Measurements from ENCODE around the gene CCDC137. TPM values are rescaled to one million over a fixed set of nuclear protein-coding genes. Genes with fewer than 3 reads are reported as not detected.

CCDC137 gene
- total and polyA plus RNA-seq, 2 experiments from 2014 or later: 11.7 to 22.8 TPM

DNA sequence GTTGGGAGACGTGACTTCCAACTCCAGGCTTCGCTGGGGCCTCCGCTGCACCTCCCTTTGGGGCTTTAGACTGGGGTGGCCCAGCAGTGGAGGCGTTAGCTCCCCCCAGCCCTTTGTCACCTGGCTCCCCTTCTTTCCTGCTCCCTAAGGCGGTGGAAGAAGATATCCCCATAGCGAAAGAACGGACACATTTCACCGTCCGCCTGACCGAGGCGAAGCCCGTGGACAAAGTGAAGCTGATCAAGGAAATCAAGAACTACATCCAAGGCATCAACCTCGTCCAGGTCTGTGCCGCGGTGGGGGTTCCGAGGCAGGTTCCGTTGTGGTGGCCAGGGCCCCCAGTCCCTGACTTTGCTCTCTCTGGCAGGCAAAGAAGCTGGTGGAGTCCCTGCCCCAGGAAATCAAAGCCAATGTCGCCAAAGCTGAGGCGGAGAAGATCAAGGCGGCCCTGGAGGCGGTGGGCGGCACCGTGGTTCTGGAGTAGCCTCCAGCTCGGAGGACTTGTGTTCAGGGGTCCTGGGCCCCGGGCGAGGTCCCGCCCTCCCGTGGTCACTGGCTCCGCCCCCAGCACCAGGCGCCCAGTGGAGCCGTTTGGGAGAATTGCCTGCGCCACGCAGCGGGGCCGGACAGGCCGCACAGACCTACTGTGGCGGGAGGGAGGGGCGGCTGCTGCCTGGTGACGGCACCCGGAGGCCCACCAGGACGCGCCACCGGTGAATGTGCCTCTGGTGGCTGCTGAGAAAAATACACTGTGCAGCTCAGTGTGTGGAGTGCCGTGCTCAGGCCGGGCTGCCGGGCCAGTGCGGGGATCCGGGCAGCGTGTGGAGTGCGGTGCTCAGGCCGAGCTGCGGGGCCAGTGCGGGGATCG is 40.5 kb downstream of the CCDC137 start:
- H3K27me3 ChIP-seq (replicated peaks; ENCODE audit: insufficient read depth): no peaks in the 10 kb centered on the region
- H3F3A ChIP-seq (ENCODE audit: insufficient read depth): peaks cover 7% of the 10 kb centered on the region; the same call in 1 of the 2 replicates
- H2AFZ ChIP-seq: no peak overlapping the region
- no peaks in the 10 kb centered on the region for H4K20me1 ChIP-seq (ENCODE audit: insufficient read depth)
- H3K9ac ChIP-seq: no peak overlapping the region
- H3K27ac ChIP-seq: no peak overlapping the region
- H3K4me1 ChIP-seq (ENCODE audit: insufficient read depth): peaks cover 20% of the 10 kb centered on the region
- no peak overlapping the region for H3K4me2 ChIP-seq (ENCODE audit: unreplicated experiment)
- H3K79me2 ChIP-seq (ENCODE audit: insufficient read depth): peaks cover 29% of the 10 kb centered on the region
- TF ChIP-seq EZH2 (IDR thresholded peaks at IDR 0.05; ENCODE audit: insufficient read depth, poor library complexity, severe bottlenecking) (no peak), EZH2phosphoT487 (IDR thresholded peaks at IDR 0.05; ENCODE audit: insufficient read depth, low read depth) (no peak)
- no peak overlapping the region for H3K4me3 ChIP-seq
- H3K9me2 ChIP-seq (ENCODE audit: insufficient read depth): no peaks in the 10 kb centered on the region
- 86 to 88% methylated on average over 44 to 52 of the region's 54 CpGs for WGBS, 2 experiments (ENCODE audit: low coverage in 1 of 2, low lambda C conversion rate in 2 of 2, missing lambda C conversion rate in 2 of 2)
- no peaks in the 10 kb centered on the region for H3K9me3 ChIP-seq (ENCODE audit: low read depth)
- DNase-seq: no peak
- H3K36me3 ChIP-seq (ENCODE audit: low read depth): no peaks in the 10 kb centered on the region; the same call in 1 of the 2 replicates
- in situ Hi-C loops (cut with MboI): no loop called here

- Histone ChIP-seq H3K27ac (no peak overlapping the region), H3K4me2 (ENCODE audit: unreplicated experiment) (no peak overlapping the region), H3K9me2 (ENCODE audit: insufficient read depth) (no peaks in the 10 kb centered on the region), H3K4me1 (ENCODE audit: insufficient read depth) (peaks cover 20% of the 10 kb centered on the region), H3K9ac (no peak overlapping the region), H3K4me3 (no peak overlapping the region), H3K27me3 (replicated peaks; ENCODE audit: insufficient read depth) (no peaks in the 10 kb centered on the region), H3F3A (ENCODE audit: insufficient read depth) (no peaks in the 10 kb centered on the region), H2AFZ (no peak overlapping the region), H3K36me3 (ENCODE audit: low read depth) (no peaks in the 10 kb centered on the region; the same call in 1 of the 2 replicates), H3K79me2 (ENCODE audit: insufficient read depth) (peaks cover 25% of the 10 kb centered on the region), H4K20me1 (ENCODE audit: insufficient read depth) (no peaks in the 10 kb centered on the region), H3K9me3 (ENCODE audit: low read depth) (no peaks in the 10 kb centered on the region)
- WGBS, 2 experiments (ENCODE audit: low coverage in 1 of 2, low lambda C conversion rate in 2 of 2, missing lambda C conversion rate in 2 of 2): 74 to 83% methylated on average over 21 to 25 of the region's 25 CpGs
- no peak for TF ChIP-seq EZH2 (IDR thresholded peaks at IDR 0.05; ENCODE audit: insufficient read depth, poor library complexity, severe bottlenecking)
- no peak for TF ChIP-seq EZH2phosphoT487 (IDR thresholded peaks at IDR 0.05; ENCODE audit: insufficient read depth, low read depth)
- in situ Hi-C loops (cut with MboI): no loop called here
- DNase-seq: no peak
These were observed 41.4 kb downstream of the CCDC137 start for GRCh38 chr17:81707725-81708646.

DNA sequence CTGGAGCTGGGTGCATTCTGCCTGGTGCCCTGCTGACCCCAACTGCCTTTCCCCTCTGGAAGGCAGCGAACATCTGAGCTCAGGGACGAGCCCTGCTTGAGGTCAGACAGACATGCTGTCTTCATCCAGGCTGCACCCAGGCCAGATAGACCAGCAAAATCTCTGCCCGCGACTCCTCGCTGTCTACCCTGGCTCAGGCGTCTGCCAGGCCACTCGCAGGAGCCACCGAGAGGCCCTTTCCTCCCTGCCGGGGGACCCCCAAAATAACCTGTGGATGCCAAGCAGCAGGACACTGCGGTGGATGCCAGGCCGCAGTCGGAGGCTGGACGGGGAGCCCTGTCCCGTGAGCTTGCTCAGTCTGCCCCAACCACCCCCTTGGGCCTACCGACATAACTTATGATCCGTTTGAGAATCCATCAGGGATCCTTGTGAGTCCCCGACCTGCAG is 42.2 kb downstream of the CCDC137 start:
- Histone ChIP-seq H3K79me2 (ENCODE audit: insufficient read depth) (peaks cover 20% of the 10 kb centered on the region), H2AFZ (no peak overlapping the region), H3K4me2 (ENCODE audit: unreplicated experiment) (no peak overlapping the region), H3F3A (ENCODE audit: insufficient read depth) (no peaks in the 10 kb centered on the region), H3K4me1 (ENCODE audit: insufficient read depth) (peaks cover 22% of the 10 kb centered on the region), H3K27ac (no peak overlapping the region), H3K9me2 (ENCODE audit: insufficient read depth) (no peaks in the 10 kb centered on the region), H3K27me3 (replicated peaks; ENCODE audit: insufficient read depth) (no peaks in the 10 kb centered on the region), H3K9ac (no peak overlapping the region), H3K4me3 (no peak overlapping the region), H3K36me3 (ENCODE audit: low read depth) (no peaks in the 10 kb centered on the region; the same call in 1 of the 2 replicates), H3K9me3 (ENCODE audit: low read depth) (no peaks in the 10 kb centered on the region), H4K20me1 (ENCODE audit: insufficient read depth) (no peaks in the 10 kb centered on the region)
- WGBS, 2 experiments (ENCODE audit: low coverage in 1 of 2, low lambda C conversion rate in 2 of 2, missing lambda C conversion rate in 2 of 2): 72 to 77% methylated on average over 17 of the region's 17 CpGs
- TF ChIP-seq EZH2 (IDR thresholded peaks at IDR 0.05; ENCODE audit: insufficient read depth, poor library complexity, severe bottlenecking) (no peak), EZH2phosphoT487 (IDR thresholded peaks at IDR 0.05; ENCODE audit: insufficient read depth, low read depth) (no peak)
- DNase-seq: no peak
- in situ Hi-C loops (cut with MboI): no loop called here
